ENCODE data around the gene KCNQ5.

Gene KCNQ5

DNA sequence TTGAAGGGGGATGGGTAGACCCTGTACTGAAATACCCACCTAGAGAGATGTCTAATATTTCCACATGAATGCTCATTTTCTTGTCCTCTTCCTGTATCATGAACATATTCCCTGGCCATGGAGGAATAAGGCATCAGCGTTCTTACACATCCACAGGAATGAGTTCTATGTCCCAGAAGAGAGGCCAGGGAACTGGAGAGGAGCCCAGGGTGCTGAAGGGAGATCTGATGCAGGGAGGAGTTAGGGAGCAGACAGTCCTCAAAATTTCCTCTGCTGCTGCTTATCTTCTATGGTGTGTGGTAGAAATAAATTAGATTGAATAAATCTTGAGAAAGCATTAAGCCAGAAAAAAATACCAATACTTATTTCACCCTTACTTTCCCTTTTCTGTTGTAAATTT, 295.0 kb downstream of the KCNQ5 start:
- no peak for DNase-seq

GRCh38 chr6:72922401-72922800, 300.5 kb downstream of the KCNQ5 start:
- DNase-seq: no peak

- no peak for DNase-seq
Measured at GRCh38 chr6:72925136-72925535, 303.3 kb downstream of the KCNQ5 start.

- no peak for DNase-seq
Measured at GRCh38 chr6:72930556-72931132, 308.8 kb downstream of the KCNQ5 start.

DNA sequence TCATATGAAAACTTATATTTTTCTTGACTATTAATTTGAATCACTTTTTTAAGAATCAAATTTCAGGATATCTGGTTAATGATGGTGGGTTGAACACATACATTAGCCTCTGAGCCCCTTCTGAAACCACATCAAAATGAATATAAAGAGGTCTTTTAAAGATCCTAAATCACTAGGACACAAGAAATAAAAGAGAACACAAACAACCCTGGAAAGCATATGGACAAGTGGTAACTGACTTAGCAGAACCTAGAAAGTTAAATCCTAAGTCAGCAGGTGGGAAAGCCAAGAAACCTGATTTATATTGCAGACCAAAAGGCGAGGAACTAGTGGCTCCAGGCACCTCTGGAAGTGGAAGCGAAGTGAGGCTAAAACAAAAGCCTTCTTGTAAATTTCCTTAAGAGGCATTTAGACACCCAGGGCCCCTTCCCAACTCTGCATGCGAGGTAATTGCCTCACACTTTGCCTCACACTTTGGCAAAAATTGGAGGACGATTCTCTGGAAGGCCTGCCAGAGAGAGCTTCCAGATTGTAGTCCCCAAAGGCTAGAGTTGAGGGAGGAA, 309.5 kb downstream of the KCNQ5 start:
- no peak for DNase-seq

GRCh38 chr6:72933233-72933632, 311.4 kb downstream of the KCNQ5 start:
- no peak for DNase-seq

- DNase-seq: no peak
Measured at GRCh38 chr6:72936766-72937559, 315.1 kb downstream of the KCNQ5 start.

DNA sequence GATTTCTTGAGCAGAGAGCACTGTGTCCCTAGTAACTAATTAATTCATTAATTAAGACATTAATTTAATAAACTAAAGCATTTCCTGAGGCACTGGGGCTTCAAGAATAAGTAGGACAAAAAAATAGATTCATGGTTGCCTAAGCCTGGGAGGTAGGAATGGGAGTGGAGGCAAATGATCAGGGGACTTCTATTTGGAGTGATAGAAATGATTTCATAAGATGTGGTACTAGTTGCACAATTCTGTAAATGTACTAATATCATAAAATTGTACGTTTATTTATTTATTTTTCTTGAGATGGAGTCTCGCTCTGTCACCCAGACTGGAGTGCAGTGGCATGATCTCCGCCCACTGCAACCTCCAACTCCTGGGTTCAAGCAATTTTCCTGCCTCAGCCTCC, 316.2 kb downstream of the KCNQ5 start:
- DNase-seq: no peak

DNA sequence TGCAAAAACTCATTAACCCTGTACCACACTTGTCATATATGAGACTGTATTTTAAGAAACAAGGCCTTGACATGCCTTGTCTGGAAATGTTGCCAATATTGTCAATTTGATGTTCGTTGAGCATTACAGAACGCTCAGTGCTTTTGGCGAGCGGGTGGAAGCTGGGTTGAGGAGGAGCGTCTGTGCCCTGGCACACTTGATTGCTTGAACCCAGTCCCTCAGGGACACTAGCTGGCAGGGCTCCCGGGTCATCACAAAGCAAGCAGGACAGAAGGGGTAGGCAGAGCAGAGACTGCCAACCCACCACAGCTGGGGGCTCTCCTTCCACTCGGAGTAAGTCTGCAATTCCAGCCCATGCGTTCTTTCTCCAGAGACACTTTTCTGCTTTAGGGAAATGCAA, 317.1 kb downstream of the KCNQ5 start:
- DNase-seq: no peak

GRCh38 chr6:72940265-72940664, 318.4 kb downstream of the KCNQ5 start:
- no peak for DNase-seq

DNA sequence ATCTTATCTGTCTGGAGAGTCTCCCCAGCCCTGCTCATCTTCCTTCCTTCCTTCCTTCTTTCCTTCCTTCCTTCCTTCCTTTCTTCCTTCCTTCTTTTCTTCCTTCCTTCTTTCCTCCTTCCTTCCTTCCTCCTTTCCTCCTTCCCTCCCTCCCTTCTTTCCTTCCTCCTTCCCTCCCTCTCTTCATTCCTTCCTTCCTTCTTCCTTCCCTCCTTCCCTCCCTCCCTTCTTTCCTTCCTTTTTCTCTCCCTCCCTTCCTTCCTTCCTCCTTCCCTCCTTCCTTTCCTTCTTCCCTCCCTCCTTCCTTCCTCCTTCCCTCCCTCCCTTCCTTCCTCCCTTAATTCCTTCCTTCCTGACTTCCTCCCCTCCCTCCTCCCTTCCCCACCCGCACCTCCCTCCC, 319.4 kb downstream of the KCNQ5 start:
- DNase-seq: no peak

DNA sequence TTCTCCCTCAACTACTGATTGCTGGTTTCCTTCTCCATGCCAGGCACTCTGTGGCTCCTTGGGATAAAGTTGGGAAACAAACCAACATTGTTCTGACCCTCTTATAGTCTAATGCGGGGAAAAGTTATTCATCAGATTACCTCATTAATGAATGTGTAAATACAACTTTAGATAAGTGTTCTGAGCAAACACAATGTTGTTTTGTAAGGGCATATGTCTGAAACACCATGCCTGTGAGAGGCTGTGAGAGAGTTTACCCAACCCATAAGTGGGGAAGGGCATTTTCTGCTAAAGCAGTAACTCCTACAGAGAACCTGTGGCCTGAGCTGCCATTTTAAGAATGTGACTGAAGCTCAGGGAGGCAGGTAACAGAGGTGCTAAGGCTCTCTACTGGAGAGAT, 319.9 kb downstream of the KCNQ5 start:
- no peak for DNase-seq

DNA sequence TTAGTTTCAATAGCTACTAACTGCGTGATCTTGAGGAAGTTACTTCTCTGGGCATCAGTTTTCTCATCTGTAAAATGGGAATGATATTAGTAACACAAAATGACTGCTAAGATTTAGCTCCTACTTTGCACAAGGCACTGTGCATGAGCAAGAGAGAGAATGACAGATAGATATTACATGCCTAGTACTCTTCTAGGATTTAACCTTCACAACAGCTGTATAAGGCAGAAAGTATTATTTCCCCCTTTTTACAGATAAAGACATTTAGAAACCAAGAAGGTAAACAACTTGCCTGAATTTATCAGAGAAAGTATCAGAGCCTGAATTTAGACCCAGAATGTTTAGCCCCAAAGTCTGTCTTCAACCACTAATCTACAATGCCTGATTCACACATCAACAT, 321.8 kb downstream of the KCNQ5 start:
- no peak for DNase-seq

DNA sequence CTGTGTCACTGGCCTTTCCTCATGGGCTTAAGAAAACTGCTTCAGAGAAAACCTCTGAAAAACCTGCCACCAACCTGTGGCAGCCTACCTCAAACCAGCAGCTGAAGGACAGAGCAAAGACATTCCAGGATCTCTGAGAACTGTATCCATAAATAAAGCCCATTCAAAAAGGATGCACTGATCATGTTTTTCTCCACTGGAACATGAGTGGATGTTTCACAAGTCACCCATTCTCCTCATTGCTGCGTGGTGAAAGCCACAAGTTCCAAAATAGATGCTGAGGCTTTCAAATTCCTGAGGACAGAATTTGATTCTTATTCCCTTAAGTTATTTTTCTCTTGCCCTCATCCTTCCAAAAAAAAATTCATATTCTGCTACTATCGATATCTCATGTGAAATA, 322.8 kb downstream of the KCNQ5 start:
- no peak for DNase-seq

DNA sequence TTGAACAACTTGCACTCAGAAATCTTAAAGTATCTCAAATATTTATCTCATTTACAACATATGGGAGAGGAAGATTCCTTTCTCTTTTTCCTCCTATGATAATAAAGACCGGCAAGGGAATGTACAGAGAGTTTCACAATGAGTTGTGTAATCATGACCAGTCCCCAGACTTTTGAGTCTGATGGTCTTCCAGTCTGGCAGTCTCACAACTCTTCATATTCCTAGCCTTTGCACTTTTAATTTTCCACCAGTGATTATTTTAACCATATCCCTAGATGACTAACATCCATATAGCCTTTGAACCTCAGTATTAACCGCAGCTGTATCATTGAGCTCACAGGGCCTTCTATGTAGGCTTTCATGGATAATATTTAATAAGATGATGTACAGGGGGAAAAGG, 324.9 kb downstream of the KCNQ5 start:
- no peak for DNase-seq

DNA sequence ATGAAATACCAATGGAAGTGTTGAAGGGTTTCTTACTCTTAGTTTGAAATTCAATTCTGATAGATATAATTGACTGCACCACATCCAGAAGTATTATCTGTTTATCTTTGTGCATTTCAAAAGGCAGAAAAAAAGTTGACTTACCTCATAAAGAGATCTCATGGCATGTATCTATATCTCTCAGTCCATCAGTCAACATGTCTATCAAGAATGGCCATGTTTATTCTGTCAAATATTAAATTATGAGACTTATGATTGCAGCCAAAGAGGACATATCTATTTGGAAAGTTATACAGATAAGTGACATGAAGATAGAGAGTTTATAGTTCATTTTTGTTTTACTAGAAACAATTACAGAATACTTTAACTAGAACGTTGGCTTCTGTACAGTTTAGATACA, 325.7 kb downstream of the KCNQ5 start:
- DNase-seq: no peak

DNA sequence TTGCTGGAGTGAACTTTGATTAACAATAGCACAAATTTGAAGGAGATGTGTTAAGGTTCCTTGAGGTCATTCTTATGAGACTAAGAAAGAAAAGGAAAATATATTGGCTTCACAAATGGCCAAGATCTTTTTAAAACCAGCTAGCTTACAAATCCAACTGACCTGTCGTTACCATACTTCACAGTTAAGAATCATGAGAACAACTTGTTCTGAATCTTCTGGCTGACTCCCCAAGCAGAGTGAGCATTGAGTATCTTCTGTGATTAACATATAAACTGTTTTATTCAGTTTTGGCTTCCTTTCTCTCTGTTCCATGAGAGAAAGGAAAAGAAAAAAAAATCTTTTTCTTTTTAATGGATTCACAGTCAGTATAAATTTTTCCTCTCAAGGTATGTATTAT, 326.3 kb downstream of the KCNQ5 start:
- no peak for DNase-seq

DNA sequence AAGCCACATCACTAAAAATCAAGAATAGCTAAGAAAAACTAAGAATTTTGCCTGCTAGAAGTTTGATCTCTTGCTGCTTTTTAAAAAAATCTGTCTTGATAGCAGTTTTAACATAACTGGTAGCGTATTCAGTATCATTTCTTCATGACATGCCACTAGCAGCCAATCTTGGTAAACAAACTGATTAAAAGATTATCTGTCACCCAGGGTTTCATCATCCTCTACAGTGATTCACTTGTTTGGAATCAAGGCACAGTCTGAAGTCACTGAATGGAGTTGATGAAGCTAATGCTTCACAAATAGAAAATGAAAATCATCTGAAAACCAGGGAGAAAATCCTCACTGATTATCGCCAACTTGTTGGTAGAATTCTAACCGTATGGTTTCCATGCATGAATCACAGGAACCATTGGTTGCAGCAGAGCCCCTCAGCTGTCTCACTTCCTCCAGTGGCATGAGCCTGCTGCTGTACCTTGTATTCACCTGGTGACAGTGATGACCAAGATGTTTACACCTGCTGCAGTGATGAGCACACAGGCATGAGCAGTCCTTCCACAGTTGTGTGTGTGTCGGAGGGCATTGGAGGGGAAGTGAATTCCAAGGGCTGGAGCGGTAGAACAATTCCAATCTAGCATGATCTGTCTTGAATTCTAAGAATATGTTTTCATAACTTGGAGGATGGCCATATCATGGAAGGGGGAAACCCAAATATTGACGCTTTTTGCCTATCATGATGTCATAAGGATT, 328.4 kb downstream of the KCNQ5 start:
- DNase-seq: no peak

- DNase-seq: no peak
Measured at GRCh38 chr6:72952808-72953630, 331.2 kb downstream of the KCNQ5 start.

DNA sequence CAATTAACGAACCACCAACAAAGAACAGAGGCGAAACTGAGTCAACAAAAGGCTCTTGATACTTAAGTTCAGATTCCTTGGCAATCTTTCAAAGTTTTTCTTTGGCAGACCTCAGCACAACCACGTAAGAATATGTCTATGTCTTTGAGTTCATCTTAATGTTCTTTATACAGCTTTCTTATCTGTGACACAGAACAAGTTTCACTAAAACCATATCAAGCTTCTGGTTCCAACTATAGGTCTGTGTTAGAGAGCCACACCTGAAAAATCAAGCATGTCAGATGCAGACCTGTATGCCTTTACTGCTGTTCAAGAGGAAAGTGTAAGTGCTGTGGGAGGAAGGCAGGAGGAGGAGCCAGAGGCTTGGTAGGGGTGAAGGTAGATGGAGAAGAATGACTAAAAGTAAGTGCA, 332.1 kb downstream of the KCNQ5 start:
- no peak for DNase-seq

DNA sequence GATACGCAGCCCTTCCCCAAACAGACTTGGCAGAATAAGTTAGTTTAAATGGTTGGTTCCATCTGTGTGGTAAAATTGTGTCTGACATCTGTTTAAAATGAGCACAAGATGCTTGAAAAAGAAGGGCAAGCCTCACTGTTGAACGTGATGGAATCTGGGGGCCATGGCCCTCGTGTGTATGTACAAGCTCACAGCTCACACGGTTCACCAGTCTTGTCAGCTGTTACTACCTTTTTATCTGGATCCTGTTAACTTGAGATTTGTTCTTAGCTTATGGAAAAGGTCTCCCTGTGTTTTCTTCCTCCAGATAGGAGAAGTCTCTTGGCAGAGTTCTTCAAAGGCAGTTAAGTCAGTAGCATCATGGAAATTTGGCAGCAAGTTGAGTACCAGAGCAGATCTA, 332.9 kb downstream of the KCNQ5 start:
- no peak for DNase-seq

DNA sequence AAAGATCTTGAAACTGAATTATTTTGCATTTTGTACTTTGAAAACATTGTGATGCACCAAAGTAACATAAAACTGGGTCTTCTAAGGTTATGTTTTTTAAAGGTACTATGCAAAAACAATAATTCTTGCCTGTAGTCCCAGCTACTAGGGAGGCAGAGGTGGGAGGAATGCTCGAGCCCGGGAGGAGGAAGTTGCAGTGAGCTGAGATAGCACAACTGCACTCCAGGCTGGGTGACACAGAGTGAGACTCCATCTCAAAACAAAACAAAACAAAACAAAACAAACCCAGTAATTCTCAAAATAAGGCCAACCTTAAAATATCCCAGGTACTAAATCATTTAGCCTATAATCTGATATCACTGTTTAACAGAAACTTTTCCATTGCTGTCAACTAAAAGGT, 333.8 kb downstream of the KCNQ5 start:
- no peak for DNase-seq

- DNase-seq: no peak
Measured at GRCh38 chr6:72956272-72956671, 334.4 kb downstream of the KCNQ5 start.
